Stimulated activated CD8-positive, alpha-beta memory T cell treated with anti-CD3 and anti-CD28 coated beads, Interleukin-7, amount 100 ng/mL, for 48 hours (primary cell): Measurements from ENCODE around the gene CSNK2A1.
A peak's percentile ranks its signal among the peaks of the same experiment; 100 is the strongest.

ENCODE experiments used
- DNase-seq, 2 donors: peaks; one replicate each; pipeline ENCODE4 v3.0.0-alpha.2; 2020; ENCODE audit warnings: low read depth in 1 of 2; ENCODE audit errors: extremely low read depth in 1 of 2

The CSNK2A1 gene

GRCh38 chr20:433300-433975 is 110.2 kb downstream of the CSNK2A1 start:
- peak; percentile 65 to 76 for DNase-seq

GRCh38 chr20:432677-433299 is 110.8 kb downstream of the CSNK2A1 start:
- DNase-seq, result no peak

DNA sequence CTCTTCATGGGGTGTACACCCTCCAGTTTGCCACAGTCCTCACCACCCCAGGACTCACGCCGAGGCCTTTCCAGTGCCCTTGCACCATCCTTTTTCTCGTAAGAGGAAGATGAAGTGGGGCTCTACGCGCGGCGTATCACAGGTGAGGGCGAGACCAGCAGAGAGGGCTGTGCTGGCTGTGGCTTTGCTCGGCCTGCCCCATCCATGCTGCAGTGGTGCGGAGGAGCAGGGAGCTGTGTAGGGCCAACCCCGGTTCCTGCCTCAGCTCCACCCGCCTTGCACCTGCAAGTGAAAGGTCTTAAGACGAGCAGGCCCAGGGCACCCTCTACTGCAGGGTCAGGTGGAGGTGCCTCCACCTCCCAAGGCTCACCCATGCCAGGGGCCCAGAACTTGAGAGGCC is 111.4 kb downstream of the CSNK2A1 start:
- no peak for DNase-seq

- no peak for DNase-seq
Observed at GRCh38 chr20:431012-431904, 112.3 kb downstream of the CSNK2A1 start.

DNA sequence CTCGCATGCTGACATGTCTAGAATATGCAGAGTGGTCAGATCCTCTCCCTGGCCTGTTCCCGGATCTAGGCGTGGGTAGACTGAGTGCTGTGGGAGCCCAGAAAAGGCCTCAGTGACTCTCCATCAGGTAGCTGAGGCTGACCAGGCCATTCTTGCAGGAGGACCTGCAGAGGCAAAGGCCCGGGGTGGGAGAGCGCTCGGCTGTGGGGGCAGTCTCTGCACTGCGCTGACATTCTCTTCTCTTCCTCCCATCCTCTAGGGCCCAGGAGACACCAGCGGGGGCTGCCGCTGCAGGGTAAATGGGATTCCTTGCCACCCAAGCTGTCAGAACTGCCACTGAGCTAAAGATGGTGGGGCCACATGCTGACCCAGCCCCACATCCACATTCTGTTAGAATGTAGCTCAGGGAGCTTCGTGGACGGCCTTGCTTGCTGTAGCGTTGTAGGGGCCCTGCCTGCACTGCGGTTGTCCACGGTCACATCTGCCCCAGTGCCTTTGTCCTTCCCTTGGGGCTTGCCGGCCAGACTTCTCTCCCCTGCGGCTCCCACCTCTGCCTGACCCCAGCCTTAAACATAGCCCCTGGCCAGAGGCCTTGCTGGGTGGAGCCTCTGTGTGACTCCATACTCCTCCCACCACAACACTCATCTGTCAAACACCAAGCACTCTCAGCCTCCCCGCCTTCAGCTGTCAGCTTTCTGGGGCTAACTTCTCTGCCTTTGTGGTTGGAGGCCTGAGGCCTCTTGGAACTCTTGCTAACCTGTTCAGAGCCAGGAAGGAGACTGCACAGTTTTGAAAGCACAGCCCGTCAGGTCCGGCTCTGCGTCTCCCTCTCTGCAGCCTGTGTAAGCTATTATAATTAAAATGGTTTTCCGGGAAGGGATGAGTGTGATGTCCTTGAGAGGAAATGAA is 113.2 kb downstream of the CSNK2A1 start:
- no peak for DNase-seq

DNA sequence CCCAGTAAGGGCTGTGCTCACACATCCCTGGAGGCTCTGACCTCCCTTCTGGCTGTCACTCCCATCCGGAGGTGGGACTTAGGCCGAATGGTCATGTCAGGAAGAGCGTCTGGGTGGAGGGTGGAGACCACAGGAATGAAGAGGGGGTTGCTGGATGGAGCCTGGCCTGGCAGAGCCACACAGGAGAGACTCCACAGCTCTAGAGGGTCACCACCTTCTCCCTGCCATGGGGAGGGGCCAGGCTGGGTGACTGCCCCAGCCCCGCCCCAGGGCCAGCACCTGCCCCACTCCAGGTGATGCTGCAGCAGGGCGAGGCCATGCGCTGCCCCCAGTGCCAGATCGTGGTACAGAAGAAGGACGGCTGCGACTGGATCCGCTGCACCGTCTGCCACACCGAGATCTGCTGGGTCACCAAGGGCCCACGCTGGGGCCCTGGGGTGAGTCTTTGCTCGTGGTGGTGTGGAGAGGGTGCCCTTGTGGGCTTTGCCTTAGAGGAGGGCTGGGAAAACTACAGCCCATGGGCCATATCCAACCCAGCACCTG is 114.9 kb downstream of the CSNK2A1 start:
- DNase-seq, result no peak

- no peak for DNase-seq
Observed at GRCh38 chr20:427849-428657, 115.5 kb downstream of the CSNK2A1 start.

DNA sequence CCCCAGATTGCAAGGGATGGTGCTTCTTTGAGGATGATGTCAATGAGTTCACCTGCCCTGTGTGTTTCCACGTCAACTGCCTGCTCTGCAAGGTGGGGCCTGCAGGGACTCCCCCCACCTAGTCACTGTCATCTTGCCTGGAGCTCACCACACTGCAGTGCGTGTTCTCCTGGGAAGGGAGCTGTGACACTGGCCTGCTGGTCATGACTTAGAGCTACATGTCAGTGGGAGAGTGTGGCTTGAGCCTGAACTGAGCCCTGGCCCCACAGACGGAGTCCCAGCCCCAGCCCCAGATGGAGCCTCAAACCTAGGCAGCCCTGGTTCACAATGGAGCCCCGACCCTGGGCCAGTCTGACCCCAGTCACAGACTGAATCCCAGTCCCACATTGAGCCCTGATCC is 116.2 kb downstream of the CSNK2A1 start:
- no peak for DNase-seq

- DNase-seq, result no peak
Observed at GRCh38 chr20:426566-426965, 117.0 kb downstream of the CSNK2A1 start.
